K562 (cell line): ENCODE data around the gene NUP205. TPM values are rescaled to one million over a fixed set of nuclear protein-coding genes. Genes with fewer than 3 reads are reported as not detected.

Experiments used
- ARNT ChIP-seq, 2 experiments: fragments of 450-650 bp; IDR thresholded peaks; 2 replicates each; pipeline ENCODE4 v1.6.1; 2016; ENCODE audit warnings: mild to moderate bottlenecking in 1 of 2
- ATF1 ChIP-seq, 2 experiments: fragments of 450-650 bp in 1 of 2; IDR thresholded peaks; 2 replicates each; pipeline ENCODE4 v1.6.1; 2016; ENCODE audit warnings: missing compliant biosample characterization in 1 of 2, missing genetic modification characterization in 1 of 2
- E2F1 ChIP-seq: sonication (generic); formaldehyde crosslinking; IDR thresholded peaks from 2 replicates; pipeline ENCODE4 v1.8.1; 2023; ENCODE audit warnings: mild to moderate bottlenecking, missing genetic modification reagents, moderate library complexity
- E2F4 ChIP-seq: sonication (generic); formaldehyde crosslinking; IDR thresholded peaks from 2 replicates; pipeline ENCODE4 v1.8.0; 2022; ENCODE audit warnings: mild to moderate bottlenecking, low read depth, missing genetic modification reagents
- ID3 ChIP-seq, 2 experiments: fragments of 250-450 bp in 1 of 2; fragments of 450-650 bp in 1 of 2; sonication (Bioruptor Pico) in 1 of 2; IDR thresholded peaks; 2 replicates each; pipeline versions ENCODE4 v1.6.1 to v1.8.0; 2016 to 2021; ENCODE audit warnings: mild to moderate bottlenecking in 2 of 2, moderate library complexity in 2 of 2, missing compliant biosample characterization in 1 of 2, missing genetic modification characterization in 1 of 2
- KLF16 ChIP-seq: IDR thresholded peaks from 2 replicates; pipeline ENCODE4 v1.6.1; 2016; ENCODE audit warnings: antibody characterized with exemption
- MCM2 ChIP-seq: fragments of 450-650 bp; IDR thresholded peaks from 2 replicates; pipeline ENCODE4 v1.6.1; 2017; ENCODE audit warnings: low read depth, mild to moderate bottlenecking
- PURB ChIP-seq: sonication (generic); formaldehyde crosslinking; IDR thresholded peaks from 2 replicates; pipeline ENCODE4 v1.9.0; 2021; ENCODE audit warnings: low read depth, mild to moderate bottlenecking, missing genetic modification reagents
- RBM17 ChIP-seq: fragments of 200-400 bp; formaldehyde crosslinking; IDR thresholded peaks from 2 replicates; pipeline ENCODE4 v1.6.1; 2017; ENCODE audit warnings: low read depth, mild to moderate bottlenecking, low read length, borderline replicate concordance
- TBP ChIP-seq: optimal IDR thresholded peaks from 2 replicates; pipeline ENCODE3; 2011; ENCODE audit warnings: low read depth, low read length, improper control_type of control experiment
- TEAD1 ChIP-seq, 2 experiments: fragments of 450-650 bp in 1 of 2; sonication (generic) in 1 of 2; formaldehyde crosslinking; IDR thresholded peaks; 2 replicates each; pipeline versions ENCODE4 v1.4.0 to v1.8.0; 2020 to 2022; ENCODE audit warnings: mild to moderate bottlenecking in 2 of 2, missing genetic modification reagents in 1 of 2
- WHSC1 ChIP-seq: IDR thresholded peaks from one replicate; pipeline ENCODE4 v1.6.1; 2012; ENCODE audit warnings: low read length, control low read depth, inconsistent platforms
- ZBTB12 ChIP-seq: fragments of 250-450 bp; sonication (Bioruptor Pico); IDR thresholded peaks from 2 replicates; pipeline ENCODE4 v1.4.0; 2020
- ZNF133 ChIP-seq: fragments of 250-450 bp; sonication (Bioruptor Pico); IDR thresholded peaks from 2 replicates; pipeline ENCODE4 v1.4.0; 2020; ENCODE audit warnings: mild to moderate bottlenecking
- ZNF146 ChIP-seq: IDR thresholded peaks from one replicate; pipeline ENCODE4 v1.6.1; 2018; ENCODE audit warnings: missing compliant biosample characterization; ENCODE audit not compliant: unreplicated experiment
- ZNF175 ChIP-seq: fragments of 200-800 bp; sonication (Bioruptor generic); IDR thresholded peaks from 2 replicates; pipeline ENCODE4 v1.6.1; 2016; ENCODE audit warnings: low read depth, mild to moderate bottlenecking, missing genetic modification characterization, missing compliant biosample characterization
- ZNF224 ChIP-seq: sonication (generic); formaldehyde crosslinking; IDR thresholded peaks from 2 replicates; pipeline ENCODE4 v1.8.0; 2022; ENCODE audit warnings: mild to moderate bottlenecking, missing genetic modification reagents
- ZNF695 ChIP-seq: fragments of 450-650 bp; formaldehyde crosslinking; IDR thresholded peaks from 2 replicates; pipeline ENCODE4 v1.4.0; 2020; ENCODE audit warnings: mild to moderate bottlenecking, moderate library complexity
- ZNF740 ChIP-seq, 3 experiments: fragments of 200-800 bp in 1 of 3; sonication (Bioruptor generic) in 1 of 3; sonication (generic) in 1 of 3; formaldehyde crosslinking in 1 of 3; IDR thresholded peaks; 2 replicates each; pipeline versions ENCODE4 v1.6.1 to v1.8.0; 2016 to 2022; ENCODE audit warnings: mild to moderate bottlenecking in 2 of 3, missing compliant biosample characterization in 2 of 3, missing genetic modification characterization in 2 of 3, missing genetic modification reagents in 1 of 3
- ZNF766 ChIP-seq: fragments of 200-800 bp; sonication (Bioruptor generic); conservative IDR thresholded peaks from 2 replicates; pipeline ENCODE4 v1.6.1; 2016; ENCODE audit warnings: missing genetic modification characterization, missing compliant biosample characterization
- polyA plus RNA-seq, 8 experiments: library from polyadenylated mRNA; depleted of rRNA in 4 of 8; stranded (reverse) in 5 of 8; unstranded in 3 of 8; fragments of >200 nt; fragmentation: Nextera tagmentation in 2 of 8; fragmentation: Illumina TruSeq in 1 of 8; extraction: Ambion mirVana in 2 of 8; extraction: Trizol in 1 of 8; gene quantifications; 2 replicates each; pipeline versions ENCODE4 v1.2.1 to v1.2.3, GENCODE V29; 2011 to 2014; ENCODE audit warnings: inconsistent platforms in 1 of 8, missing spikeins in 1 of 8
- total RNA-seq, 7 experiments: library from RNA; depleted of rRNA in 6 of 7; stranded (reverse); fragments of >200 nt in 6 of 7; fragmentation: Illumina TruSeq in 2 of 7; extraction: Trizol in 2 of 7; gene quantifications; 2 replicates each; pipeline versions ENCODE4 v1.2.1 to v1.2.3, GENCODE V29; 2011 to 2021; ENCODE audit warnings: low replicate concordance in 1 of 7

The NUP205 gene
- total and polyA plus RNA-seq, 9 of the 15 experiments (the other 6 are each of a cell fraction or from before 2014, with no cell fraction given) = 101 to 282 (median 193) TPM

- TF ChIP-seq ZNF695 = no peak
- no peak for TF ChIP-seq WHSC1
- TF ChIP-seq ZNF224 (CRISPR knock-in tag) = peak; percentile 95
- TF ChIP-seq PURB = no peak
- TF ChIP-seq ZNF133 (CRISPR knock-in tag) = no peak
- TF ChIP-seq ID3 (CRISPR knock-in tag; IDR thresholded peaks at IDR 0.05) = no peak
- peak; percentile 23; the same call in 1 of the 2 replicates for TF ChIP-seq ID3 (tag; IDR thresholded peaks at IDR 0.05)
- TF ChIP-seq E2F4 (CRISPR knock-in tag) = peak; percentile 86
- no peak for TF ChIP-seq MCM2
- peak; percentile 100 for TF ChIP-seq ZNF740 (CRISPR knock-in tag; IDR thresholded peaks at IDR 0.05)
- peak in 1 of 2 experiments; percentile 98; a peak in 2 of 4 replicates for TF ChIP-seq ZNF740 (tag; IDR thresholded peaks at IDR 0.05)
- peak; percentile 97 for TF ChIP-seq TBP
- TF ChIP-seq ZBTB12 (CRISPR knock-in tag) = peak; percentile 71
- peak; percentile 13; the same call in 1 of the 2 replicates for TF ChIP-seq ZNF766
- no peak for TF ChIP-seq ZNF175 (CRISPR knock-in tag)
- TF ChIP-seq RBM17 = no peak
- peak; percentile 54 to 81; a peak in 2 of 4 replicates for TF ChIP-seq ARNT (IDR thresholded peaks at IDR 0.05)
- TF ChIP-seq ZNF146 (CRISPR knock-in tag) = no peak
- TF ChIP-seq KLF16 = peak; percentile 67; the same call in 1 of the 2 replicates
- TF ChIP-seq E2F1 = peak; percentile 75; the same call in 1 of the 2 replicates
- no peak; the same call in 1 of the 2 replicates for TF ChIP-seq ATF1 (CRISPR knock-in tag; IDR thresholded peaks at IDR 0.05)
- peak; percentile 94 for TF ChIP-seq ATF1 (tag; IDR thresholded peaks at IDR 0.05)
- TF ChIP-seq TEAD1 (CRISPR knock-in tag; IDR thresholded peaks at IDR 0.05) = peak; percentile 69 to 91
Observed at GRCh38 chr7:135662373-135663114, 104.8 kb downstream of the NUP205 start, which contains the start of gene STMP1 (continued).
